ENCODE measurements around the gene ARL5B.

Gene ARL5B

GRCh38 chr10:18699849-18700840, 40.9 kb downstream of the ARL5B start:
- no peak for DNase-seq (ENCODE audit: low read depth, low spot score)

- DNase-seq (ENCODE audit: low read depth, low spot score) = no peak
Observed at GRCh38 chr10:18703521-18703920, 44.3 kb downstream of the ARL5B start.

GRCh38 chr10:18710201-18710653, 51.0 kb downstream of the ARL5B start:
- no peak for DNase-seq (ENCODE audit: low read depth, low spot score)

GRCh38 chr10:18713077-18713476, 53.8 kb downstream of the ARL5B start:
- no peak for DNase-seq (ENCODE audit: low read depth, low spot score)

GRCh38 chr10:18718991-18719390, 59.8 kb downstream of the ARL5B start:
- no peak for DNase-seq (ENCODE audit: low read depth, low spot score)

GRCh38 chr10:18719811-18720210, 60.6 kb downstream of the ARL5B start:
- no peak for DNase-seq (ENCODE audit: low read depth, low spot score)

- DNase-seq (ENCODE audit: low read depth, low spot score) = no peak
Observed at GRCh38 chr10:18721067-18721466, 61.8 kb downstream of the ARL5B start.

GRCh38 chr10:18723801-18724200, 64.6 kb downstream of the ARL5B start:
- no peak for DNase-seq (ENCODE audit: low read depth, low spot score)
